RPMI8226 (cell line): ENCODE results near the gene KCNK4.

ENCODE experiments used
- DNase-seq: peaks from one replicate; pipeline ENCODE4 v3.0.0-alpha.2; 2015

The KCNK4 gene

DNA sequence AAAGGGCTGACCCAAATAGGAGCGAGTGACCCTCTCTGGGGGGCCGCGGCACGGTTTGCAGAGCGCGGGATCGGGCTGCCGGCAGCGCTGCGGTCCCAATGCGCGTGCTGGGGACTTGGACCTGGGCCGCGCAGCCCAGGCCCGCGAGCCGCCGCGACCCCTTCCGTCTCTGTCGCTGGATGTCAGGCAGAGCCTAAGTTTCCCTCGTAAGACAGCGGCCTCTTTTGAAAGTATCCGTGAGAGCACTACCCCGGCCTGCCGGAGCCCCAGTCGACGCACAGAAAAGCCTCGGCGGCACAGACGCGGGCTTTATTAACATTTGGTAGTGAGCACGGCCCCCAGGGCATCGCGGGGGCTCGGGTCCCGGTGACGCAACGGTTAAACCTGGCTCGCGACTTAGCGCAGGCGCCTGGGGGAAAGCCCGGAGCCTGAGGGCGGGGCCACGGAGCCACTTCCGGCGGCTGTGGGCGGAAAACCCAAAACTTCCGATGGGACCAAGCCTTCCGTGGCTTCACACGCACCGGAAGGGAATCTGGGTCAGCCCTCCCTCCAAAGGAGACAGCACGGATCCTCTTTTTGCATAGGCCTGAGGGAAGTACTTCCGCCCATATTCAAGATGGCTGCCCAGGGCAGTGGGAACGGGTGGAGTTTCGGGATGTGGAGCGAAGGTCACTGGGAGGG lies 21.4 kb upstream of the KCNK4 start:
- DNase-seq = peak; percentile 100

DNA sequence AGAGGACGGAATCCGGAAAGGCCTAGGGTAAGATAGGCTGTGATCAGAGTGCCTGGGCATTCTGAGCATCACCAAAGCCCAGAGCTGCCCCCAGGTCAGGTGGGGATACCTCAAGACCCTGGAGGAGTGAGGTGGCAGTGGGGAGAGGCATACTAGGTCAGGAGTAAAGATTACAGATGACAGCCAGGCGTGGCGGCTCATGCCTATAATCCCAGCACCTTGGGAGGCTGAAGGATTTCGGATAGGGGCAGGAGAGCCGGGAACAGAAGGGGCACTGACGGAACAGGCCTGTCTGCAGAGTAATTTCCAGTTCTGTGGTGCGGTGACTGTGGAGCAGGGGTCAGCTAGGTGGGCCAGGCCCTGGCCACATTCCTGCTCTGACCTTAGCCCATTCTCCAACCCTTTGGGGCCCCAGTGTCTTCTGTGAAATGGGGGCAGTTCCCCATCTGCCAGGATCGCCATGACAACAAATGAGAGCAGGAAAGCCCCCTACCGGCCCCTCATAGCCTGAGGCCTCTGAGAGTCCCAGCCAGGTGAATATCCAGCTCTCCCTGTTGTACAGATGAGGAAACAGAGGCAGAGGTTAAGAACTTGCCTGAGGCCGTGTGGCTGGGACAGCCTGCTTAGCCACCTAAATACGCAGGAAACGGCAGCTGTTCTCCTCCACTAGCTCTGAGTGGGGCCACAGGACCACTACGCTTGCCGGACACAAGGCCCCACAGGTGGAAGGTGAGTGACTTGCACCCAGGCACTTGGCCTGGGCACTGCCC lies 15.9 kb upstream of the KCNK4 start:
- no peak for DNase-seq

DNA sequence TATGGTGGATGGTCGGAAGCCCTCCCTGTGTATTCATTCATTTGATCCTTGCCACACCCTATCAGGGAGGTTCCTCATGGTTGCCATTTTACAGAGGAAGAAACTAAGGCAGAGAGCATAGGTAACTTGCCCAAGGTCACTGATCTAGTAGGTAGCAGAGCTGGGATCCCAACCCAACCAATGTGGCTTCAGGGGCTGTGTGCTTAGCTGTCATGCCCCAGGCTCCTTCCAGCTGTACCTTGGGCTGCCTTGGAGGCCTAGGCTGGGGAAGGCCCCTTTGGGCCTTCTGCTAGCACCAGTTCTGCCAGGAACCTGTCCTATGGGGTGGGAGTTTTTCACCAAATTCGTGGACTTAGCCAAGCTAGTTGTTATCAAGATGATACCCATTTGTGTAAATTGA lies 15.3 kb upstream of the KCNK4 start:
- no peak for DNase-seq

DNA sequence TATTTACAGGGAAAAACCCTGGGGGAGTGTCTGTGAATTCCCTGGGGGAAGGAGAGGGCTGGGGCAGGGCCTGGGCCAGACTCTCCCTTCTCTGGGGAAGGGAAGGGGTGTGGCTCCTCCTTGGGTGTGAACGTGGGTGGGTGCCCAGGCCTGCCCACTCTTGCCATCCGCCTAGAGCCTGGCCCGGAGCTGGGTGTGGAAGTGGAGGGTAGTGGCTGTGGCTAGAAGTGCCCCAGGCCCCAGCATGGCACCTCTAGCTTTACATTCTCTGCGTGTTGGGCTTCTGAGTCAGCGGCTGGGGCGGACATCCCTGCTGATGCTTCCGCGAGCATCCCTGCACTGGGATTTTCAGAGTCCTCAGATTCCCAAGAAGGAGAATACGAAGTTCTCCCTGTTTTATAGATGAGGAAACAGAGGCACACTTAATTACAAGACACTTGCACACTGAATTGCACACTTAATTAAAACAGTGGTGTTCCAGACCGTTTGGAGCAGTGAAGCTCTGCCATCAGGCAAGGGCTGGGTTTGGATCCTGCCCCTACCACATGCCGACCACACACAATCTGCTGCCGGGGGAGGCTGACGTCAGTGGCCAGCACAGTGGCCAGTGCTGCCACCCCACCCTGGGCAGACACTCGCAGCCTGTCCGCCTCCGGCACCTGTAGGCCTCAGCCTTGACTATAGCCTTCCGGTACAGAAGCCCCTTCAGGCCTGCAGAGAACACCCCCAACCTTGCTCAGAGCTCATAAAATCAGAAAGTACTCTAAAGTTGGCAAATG lies 14.3 kb upstream of the KCNK4 start:
- DNase-seq = no peak

DNA sequence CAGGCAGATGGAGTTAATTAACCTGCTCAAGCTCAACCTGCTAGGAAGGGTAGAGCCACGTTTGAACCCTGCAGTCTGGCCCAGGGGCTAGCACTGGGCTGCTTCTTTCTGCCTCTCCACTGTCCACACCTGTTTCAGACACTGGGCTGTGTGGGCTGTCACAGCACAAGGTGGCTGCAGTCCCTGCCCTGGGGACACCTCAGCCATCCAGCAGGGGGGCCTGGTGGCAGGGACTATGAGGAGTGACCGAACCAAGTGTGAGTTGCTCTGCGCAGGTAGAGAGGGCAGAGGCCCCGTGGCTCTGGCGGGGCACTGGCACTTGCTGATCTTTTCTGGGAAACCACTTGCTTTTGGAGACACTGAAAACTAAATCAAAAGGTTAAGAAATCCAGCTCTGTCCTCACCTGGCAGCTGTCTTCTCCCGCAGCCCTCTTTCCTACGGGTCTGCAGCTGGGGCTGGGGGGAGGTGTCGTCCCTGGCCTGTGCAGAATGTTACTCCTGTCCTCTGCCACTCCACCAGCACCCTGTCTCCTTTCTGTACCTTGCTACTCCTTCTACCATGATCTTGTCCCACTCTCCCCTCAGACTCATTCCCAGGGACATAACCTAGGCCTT lies 12.4 kb upstream of the KCNK4 start:
- no peak for DNase-seq

DNA sequence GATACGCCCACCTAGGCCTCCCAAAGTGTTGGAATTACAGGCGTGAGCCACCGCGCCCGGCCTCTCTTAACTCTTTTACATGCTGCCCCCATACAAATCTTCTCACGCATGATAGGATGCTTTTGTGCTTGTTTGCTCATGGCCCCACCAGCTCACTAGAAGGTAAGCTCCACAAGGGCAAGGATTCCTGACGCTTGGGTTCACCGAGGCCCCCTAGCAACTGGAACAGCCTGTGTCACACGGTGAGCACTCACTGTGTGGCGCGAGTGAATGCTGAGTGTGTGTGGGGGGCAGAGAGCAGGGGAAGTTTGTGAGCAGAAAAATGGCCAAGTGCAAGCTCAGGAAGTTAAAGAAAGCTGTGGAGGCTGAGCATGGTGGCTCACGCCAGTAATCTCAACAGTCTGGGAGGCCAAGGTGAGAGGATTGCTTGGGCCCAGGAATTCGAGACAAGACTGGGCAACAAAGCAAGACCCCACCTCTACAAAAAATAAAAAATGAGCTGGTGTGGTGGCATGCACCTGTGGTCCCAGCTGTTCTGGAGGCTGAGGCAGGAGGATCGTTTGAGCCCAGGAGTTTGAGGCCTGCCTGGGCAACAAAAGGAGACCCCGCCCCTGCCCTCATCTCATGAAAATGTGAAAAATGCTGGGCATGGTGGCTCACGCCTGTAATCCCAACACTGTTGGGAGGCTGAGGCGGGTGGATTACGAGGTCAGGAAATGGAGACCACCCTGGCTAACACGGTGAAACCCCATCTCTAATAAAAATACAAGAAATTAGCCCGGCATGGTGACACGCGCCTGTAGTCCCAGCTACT lies 8.9 kb upstream of the KCNK4 start:
- DNase-seq = no peak

DNA sequence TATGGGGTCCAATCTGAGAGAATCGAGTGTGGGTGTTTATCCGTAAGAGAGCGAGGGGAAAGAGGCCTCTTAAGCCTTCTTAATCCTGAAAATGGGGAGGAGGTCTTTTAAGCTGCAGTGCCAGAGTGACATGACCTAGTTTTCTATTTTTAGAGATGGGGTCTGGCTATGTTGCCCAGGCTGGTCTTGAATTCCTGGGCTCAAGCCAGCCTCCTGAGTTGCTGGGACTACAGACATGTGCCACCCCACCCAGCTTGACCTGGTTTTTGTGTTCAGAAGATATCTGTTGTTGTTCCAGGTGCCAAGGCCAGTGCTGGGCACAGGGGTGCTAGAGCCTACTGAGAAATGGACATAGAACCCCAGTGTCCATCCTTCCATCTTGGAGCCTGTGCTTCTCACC lies 8.0 kb upstream of the KCNK4 start:
- no peak for DNase-seq

DNA sequence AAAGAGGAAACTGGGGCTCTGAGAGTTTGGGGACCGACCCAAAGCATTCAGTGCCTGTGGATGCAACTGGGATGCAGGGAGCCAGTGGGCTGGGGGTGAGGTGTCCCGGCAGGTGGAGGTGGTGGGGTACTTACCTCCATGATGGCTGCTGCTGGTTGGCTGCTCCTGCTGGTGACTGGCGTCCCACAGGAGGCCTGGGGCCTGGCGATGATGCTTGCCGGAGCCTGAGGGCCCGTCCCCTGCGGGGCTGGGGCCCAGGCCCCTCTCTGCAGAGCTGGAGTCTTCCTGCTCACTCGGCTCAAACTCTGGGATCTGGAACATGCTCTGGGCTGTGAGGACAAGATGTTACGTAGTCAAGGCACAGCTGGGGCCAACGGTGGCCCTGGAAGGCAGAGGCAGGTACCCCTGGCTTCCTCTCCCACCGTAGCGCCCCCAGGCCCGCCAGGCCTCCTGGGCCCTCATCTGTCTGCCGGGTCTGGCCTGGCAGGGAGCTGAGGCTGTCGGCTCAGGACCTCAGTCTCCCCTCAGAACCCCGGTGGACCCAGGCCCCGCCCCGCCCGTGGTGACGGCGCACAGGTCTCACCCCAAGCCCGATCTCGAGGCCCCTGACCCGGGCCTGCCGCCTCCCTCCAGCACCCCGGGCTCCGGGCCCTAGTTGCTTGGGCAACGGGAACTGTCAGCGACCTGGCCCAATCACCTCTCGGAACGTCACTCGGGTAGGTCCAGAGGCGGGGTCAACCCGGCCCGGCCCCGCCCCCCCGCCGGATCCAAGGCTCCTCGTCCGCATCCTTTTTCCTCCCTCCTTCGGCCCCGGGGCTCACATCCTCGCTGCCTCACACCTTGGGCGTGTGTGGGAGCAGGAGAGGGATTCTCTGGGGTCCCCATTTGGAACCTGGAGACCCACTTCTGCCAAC lies 6.8 kb upstream of the KCNK4 start, which contains the start of gene BAD:
BAD (minus strand) TSS at position 618 of the 914 bp plus-strand sequence; CDS start at position 321, 297 bp downstream.
- DNase-seq = peak; percentile 98

DNA sequence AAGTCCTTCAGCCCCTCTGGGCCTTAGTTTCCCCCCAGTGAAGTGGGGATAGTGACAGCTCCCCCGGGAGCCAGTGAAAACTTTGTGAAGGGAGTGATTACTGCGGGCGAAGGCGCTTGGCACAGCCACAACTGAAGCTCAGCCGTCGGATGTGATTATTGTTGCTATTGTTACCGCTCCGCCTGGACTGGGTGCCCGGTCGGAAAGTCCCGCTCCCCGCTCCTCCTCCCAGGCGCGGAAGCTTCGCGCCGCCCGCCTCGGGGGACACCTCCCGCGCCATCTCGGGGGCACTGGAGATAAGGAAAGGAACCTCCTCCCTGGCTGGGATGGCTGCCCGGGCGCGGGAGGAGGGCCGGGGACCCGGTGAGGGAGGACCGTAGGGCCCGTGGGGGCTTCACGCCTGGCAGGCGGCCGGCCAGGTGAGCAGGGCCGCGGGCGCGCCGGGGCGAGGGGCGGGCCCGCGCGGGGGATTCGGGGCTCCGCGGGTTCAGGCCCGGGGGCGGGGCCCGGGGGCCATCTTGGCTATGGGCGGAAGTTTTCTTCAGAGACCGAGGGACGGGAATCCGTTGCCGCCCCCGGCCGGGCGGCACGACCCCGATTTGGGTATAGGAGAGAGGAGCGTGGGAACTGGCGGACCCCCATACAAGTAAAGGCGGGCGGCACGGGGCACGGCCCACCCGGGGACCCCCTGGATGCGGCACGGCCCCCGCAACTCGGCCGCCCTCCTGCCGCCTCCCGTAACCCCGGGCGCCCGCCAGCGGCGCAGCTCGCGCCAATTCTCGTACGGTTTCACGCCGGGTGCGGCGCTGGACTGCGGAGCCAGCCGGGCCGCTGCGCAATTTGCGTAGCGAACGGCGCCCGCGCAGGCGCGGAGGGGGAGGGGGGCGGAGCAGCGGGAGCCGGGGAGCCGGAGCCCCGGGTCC lies 5.9 kb upstream of the KCNK4 start, which contains the start of gene GPR137:
GPR137 (plus strand) TSS at position 887 of the 923 bp plus-strand sequence. CDS start 677 bp downstream, outside the sequence.
- peak; percentile 95 for DNase-seq

DNA sequence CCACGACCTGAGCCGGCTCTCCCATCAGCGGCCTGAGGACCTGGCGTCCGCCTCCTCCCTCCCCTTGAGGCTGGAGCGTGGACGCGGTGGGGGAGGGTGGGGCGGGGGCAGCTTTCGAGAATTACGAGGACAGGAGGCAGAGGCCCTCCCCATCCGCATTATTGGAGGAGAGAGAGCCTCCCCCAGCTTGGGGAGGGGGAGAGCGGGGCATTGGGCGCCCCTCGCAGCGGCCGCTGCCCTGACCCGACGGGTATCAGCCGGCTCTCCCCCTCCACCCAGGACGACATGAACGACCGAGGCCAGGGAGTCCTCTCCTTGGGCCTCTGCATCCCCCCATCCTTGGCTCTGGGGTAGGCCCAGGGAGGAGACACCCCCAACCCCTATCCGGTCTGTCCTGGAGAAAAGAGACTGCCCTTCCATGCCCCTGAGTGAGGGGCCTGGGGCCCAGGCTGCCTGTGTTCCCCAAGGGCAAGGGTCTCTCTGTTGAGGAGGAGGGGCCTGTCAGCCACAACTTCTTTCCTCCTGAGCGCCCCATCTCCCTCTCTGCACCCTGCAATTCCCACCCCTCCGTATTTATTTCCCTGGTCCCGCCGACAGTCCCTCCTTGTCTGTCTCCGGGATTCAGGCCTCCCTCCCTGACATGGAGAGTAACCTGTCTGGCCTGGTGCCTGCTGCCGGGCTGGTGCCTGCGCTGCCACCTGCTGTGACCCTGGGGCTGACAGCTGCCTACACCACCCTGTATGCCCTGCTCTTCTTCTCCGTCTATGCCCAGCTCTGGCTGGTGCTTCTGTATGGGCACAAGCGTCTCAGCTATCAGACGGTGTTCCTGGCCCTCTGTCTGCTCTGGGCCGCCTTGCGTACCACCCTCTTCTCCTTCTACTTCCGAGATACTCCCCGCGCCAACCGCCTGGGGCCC lies 5.0 kb upstream of the KCNK4 start:
- DNase-seq = peak; percentile 83

DNA sequence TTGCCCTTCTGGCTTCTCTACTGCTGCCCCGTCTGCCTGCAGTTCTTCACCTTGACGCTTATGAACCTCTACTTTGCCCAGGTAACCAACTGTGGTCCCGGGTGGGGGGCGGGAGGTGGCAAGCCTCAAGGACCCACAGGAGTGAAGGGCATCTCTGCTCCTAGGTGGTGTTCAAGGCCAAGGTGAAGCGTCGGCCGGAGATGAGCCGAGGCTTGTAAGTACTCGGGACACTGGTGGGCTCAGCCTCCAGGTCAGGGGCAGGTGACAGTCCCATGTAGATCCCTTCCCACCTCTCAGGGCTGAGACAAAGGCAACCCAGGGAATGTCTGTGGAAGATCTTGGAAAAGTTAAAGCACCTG lies 4.3 kb upstream of the KCNK4 start:
- no peak for DNase-seq

DNA sequence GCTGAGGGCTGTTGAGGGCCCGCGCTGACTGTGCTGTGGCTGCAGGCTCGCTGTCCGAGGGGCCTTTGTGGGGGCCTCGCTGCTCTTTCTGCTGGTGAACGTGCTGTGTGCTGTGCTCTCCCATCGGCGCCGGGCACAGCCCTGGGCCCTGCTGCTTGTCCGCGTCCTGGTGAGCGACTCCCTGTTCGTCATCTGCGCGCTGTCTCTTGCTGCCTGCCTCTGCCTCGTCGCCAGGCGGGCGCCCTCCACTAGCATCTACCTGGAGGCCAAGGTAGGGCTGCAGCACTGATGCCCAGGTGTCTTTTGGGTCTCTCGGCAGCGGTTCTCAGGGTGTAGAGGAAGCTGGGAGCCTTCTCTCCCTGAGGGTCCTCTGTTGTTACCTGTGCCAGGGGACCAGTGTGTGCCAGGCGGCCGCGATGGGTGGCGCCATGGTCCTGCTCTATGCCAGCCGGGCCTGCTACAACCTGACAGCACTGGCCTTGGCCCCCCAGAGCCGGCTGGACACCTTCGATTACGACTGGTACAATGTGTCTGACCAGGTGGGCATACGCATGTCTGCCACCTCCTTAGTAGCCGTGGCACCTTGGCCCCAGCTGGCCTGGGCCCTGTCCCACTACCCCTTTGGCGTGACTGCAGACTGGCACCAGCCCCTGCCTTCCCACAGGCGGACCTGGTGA lies 3.3 kb upstream of the KCNK4 start:
- DNase-seq = no peak

DNA sequence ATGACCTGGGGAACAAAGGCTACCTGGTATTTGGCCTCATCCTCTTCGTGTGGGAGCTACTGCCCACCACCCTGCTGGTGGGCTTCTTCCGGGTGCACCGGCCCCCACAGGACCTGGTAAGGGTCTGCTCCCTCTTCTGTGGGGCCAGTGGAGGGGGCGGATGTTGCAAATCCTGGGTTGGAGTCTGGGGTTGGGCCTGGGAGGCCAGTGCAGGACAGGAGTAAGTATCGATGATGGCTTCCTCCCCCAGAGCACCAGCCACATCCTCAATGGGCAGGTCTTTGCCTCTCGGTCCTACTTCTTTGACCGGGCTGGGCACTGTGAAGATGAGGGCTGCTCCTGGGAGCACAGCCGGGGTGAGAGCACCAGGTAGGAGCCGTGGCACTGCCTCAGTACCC lies 2.8 kb upstream of the KCNK4 start:
- no peak for DNase-seq

DNA sequence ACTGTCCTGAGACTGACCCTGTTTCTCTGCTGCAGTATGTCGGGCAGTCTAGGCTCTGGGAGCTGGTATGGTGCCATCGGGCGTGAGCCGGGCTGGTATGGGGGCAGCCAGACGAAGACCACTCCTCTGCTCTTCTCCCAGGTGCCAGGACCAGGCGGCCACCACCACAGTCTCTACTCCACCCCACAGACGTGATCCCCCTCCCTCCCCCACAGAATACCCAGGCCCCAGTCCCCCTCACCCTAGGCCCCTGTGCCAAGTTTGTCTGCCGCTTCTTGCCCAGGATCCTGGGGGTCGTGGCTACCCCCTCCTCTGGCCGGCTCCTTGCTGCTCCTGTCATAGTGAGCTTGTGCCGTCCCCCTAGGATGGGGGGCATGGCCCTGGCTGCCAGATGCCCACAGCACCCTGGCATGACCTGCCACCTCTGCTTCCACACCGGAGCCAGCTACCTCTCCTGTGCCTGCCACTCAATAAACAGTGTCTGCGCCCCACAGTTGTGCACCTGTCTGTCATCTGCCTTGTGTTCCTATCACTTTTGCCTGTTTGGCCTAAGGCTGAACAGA lies 2.0 kb upstream of the KCNK4 start:
- no peak for DNase-seq

DNA sequence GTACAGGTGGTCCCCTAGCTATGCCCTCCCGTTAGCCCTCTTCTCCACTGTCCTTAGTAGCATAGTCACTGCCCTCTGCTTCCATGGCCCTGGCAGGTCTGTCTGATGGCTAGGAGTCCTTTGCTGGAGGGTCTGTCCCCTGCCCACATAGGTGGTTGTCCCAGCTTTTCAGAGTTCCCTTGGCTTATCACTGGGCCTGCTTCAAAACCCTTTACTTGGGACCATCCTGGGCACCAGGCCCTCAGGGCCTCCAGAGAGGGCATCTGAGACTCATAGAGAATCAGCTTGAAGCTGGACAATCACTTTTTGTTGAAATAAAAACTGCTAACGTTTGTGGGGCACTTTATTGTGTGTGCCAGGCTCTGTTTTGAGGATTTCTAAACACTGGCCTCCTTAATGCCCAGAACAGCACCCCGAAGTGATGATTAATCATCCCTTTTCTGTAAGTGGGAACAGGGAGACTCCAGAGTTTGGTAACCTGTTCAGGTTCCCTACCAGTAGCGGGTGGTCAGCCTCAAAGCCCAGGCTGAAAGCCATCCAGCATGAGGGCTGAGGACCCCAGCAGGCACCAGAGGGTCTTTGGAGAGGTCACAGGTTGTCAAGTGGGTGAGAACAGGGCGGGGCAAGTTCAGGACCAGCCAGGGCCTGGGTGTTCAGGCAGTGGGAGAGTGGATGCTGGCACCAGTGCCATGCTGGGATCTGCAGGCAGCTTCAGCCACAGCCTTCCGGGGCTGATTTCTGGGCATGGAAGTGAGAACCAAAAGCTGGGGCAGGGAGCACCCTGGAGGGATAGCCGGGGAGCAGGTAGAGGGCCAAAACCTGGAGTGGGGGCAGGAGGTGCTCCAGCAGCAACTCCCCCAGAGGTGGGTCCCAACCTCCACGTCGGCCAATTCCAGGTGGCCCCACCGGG lies 495 bp upstream of the KCNK4 start:
- no peak for DNase-seq

DNA sequence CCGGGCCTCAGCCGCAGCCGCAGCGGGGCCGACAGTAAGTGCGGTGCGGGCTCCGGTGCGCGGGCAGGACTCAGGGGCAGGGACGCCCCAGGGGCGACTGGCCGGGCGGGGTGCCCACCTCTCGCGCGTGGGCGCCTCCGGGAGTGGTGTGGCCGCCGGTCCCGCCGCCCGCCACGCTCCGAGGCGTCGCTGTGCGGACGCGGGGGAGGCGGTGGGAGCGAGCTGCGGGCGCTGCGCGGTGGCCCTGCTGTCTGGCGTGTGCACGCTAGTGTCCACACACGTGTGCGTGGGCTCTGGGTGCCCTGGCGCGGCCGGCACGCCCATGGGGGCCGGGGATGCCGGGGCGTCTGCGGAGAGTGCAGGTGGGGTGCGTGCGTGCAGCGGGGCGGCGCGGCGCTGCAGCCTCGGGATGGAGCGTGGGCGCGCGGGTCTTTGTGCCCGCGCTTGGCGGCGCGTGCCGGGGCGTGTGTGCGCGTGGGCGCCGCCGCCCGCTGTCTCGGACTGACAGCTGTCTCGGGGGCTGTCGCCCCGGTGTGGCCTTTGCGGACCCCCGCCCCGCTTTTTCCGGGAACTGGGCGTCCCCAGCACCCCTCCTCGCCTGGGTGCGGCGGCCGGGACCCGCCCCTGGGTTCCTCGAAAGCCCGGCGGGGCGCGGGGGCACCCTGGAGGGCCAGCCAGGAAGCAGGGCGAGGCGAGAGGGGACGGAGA lies 804 bp downstream of the KCNK4 start:
- DNase-seq = no peak
